ENCODE measurements around the gene NFIX. TPM values are rescaled to one million over a fixed set of nuclear protein-coding genes. Genes with fewer than 3 reads are reported as not detected.
A peak's percentile ranks its signal among the peaks of the same experiment; 100 is the strongest.

The NFIX gene
- total and polyA plus RNA-seq, 2 donors (not counting 3 experiments of a cell fraction or from before 2014, with no cell fraction given), result 9.8 to 37.7 TPM

DNA sequence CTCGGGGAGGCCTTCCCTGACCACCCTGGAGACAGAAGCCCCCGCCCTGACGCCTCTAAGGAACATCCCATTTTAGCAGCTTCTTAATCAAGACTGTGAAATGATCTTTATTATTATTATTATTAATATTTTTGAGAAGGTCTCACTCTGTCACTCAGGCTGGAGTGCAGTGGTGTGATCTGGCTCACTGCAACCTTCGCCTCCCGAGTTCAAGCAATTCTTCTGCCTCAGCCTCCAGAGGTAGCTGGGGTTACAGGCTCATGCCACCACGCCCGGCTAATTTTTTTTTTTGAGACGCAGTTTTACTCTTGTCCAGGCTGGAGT is 29.5 kb upstream of the NFIX start:
- H3K4me2 ChIP-seq (ENCODE audit: insufficient read depth, low read length), result peak overlapping the region; percentile 60

More for the DNA sequence above, 29.5 kb upstream of the NFIX start:
- no peaks in the 10 kb centered on the region for H3K9me1 ChIP-seq (replicated peaks; ENCODE audit: control insufficient read depth, extremely low read depth, insufficient read depth, low read length)
- H4K20me1 ChIP-seq (replicated peaks; ENCODE audit: control insufficient read depth, extremely low read depth, insufficient read depth, low read length), result no peaks in the 10 kb centered on the region
- dilution Hi-C loops (cut with MboI; ENCODE audit: extremely low pct_ligation_motif_present, low sequenced_read_pairs) (no loop called here), intact Hi-C loops (cut with micrococcal nuclease) (loop anchor here (1.0 kb wide), 5 partner anchors 8 to 129 kb away; partner anchors contain the start of genes CALR and GADD45GIP1)
- no peaks in the 10 kb centered on the region for H3K9me3 ChIP-seq (replicated peaks; ENCODE audit: control insufficient read depth, insufficient read depth, low read length)
- CTCF ChIA-PET, result interaction anchor here (0.6 to 5.2 kb wide), 52 partner anchors 10 to 779 kb away, joined by 3 to 115 read pairs (median 5); partner anchors contain the start of genes CALR, DNASE2, FARSA and GADD45GIP1
- H3K4me1 ChIP-seq (ENCODE audit: control insufficient read depth, extremely low read depth, insufficient read depth, low read length), result peaks cover 2% of the 10 kb centered on the region
- POLR2A ChIA-PET, result interaction anchor here (0.8 to 1.2 kb wide), 2 partner anchors 28 to 128 kb away, joined by 3 to 4 read pairs; no protein-coding TSS in a partner anchor
- no peaks in the 10 kb centered on the region for H3K79me2 ChIP-seq (ENCODE audit: control insufficient read depth, insufficient read depth, low read length)
- peak overlapping the region; percentile 4 for H3K27ac ChIP-seq (ENCODE audit: insufficient read depth, low read depth, low read length)
- H3K4me3 ChIP-seq (replicated peaks in 1 of 3; ENCODE audit: insufficient read depth in 1 of 3, low read depth in 1 of 3, low read length in 3 of 3), result peak overlapping the region in 1 of 3 experiments; percentile 48
- H3K9ac ChIP-seq (replicated peaks; ENCODE audit: extremely low read depth, insufficient read depth, low read length), result no peak overlapping the region
- no peak for FAIRE-seq
- TF ChIP-seq, protein P1, sequence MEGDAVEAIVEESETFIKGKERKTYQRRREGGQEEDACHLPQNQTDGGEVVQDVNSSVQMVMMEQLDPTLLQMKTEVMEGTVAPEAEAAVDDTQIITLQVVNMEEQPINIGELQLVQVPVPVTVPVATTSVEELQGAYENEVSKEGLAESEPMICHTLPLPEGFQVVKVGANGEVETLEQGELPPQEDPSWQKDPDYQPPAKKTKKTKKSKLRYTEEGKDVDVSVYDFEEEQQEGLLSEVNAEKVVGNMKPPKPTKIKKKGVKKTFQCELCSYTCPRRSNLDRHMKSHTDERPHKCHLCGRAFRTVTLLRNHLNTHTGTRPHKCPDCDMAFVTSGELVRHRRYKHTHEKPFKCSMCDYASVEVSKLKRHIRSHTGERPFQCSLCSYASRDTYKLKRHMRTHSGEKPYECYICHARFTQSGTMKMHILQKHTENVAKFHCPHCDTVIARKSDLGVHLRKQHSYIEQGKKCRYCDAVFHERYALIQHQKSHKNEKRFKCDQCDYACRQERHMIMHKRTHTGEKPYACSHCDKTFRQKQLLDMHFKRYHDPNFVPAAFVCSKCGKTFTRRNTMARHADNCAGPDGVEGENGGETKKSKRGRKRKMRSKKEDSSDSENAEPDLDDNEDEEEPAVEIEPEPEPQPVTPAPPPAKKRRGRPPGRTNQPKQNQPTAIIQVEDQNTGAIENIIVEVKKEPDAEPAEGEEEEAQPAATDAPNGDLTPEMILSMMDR (IDR thresholded peaks at IDR 0.05; ENCODE audit: extremely low read depth in 1 of 2, insufficient read depth in 1 of 2, low read depth in 1 of 2, low read length in 2 of 2), result no peak
- TF ChIP-seq POLR2A (IDR thresholded peaks at IDR 0.05; ENCODE audit: low read depth, low read length) (no peak), GATA2 (IDR thresholded peaks at IDR 0.05; ENCODE audit: insufficient read depth, insufficient read length, low read depth, low read length) (no peak), POLR2AphosphoS5 (IDR thresholded peaks at IDR 0.05; ENCODE audit: insufficient read depth, low read depth, low read length) (no peak), EZH2 (IDR thresholded peaks at IDR 0.05; ENCODE audit: borderline replicate concordance, low read depth, low read length, severe bottlenecking) (no peak), JUN (IDR thresholded peaks at IDR 0.05; ENCODE audit: borderline replicate concordance, insufficient read depth, insufficient read length, low read depth) (no peak), MYC (IDR thresholded peaks at IDR 0.05; ENCODE audit: low read depth, low read length) (no peak), FOS (IDR thresholded peaks at IDR 0.05; ENCODE audit: borderline replicate concordance, insufficient read depth, low read length) (no peak)
- TF ChIP-seq, protein P2, sequence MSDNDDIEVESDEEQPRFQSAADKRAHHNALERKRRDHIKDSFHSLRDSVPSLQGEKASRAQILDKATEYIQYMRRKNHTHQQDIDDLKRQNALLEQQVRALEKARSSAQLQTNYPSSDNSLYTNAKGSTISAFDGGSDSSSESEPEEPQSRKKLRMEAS (IDR thresholded peaks at IDR 0.05; ENCODE audit: insufficient read depth, insufficient read length), result no peak
- BruUV-seq (replicated peaks), result no TSS peak
- H2AFZ ChIP-seq (ENCODE audit: low read depth, low read length), result peak overlapping the region; percentile 98
- DNase-seq (ENCODE audit: low read depth, low spot score), result no peak
- no peaks in the 10 kb centered on the region for H3K36me3 ChIP-seq (ENCODE audit: control insufficient read depth in 2 of 2, extremely low read depth in 1 of 2, insufficient read depth in 2 of 2, low read length in 2 of 2)
- no peaks in the 10 kb centered on the region for H3K27me3 ChIP-seq (ENCODE audit: control insufficient read depth in 2 of 2, insufficient read depth in 2 of 2, low read length in 2 of 2)

All from endothelial cell of umbilical vein (primary cell).